Osteocyte (in vitro differentiated cells): ENCODE results near the gene SMARCD2. TPM values are rescaled to one million over a fixed set of nuclear protein-coding genes. Genes with fewer than 3 reads are reported as not detected.

Experiments used
- DNase-seq: peaks from one replicate; pipeline ENCODE4 v3.0.0; 2021; ENCODE audit warnings: mixed read lengths; ENCODE audit not compliant: unreplicated experiment; ENCODE audit errors: extremely low spot score
- H3K27ac Mint-ChIP-seq: one replicate; pipeline ENCODE4 v1.8.0; 2021; ENCODE audit warnings: mild to moderate bottlenecking, mixed read lengths; ENCODE audit not compliant: unreplicated experiment
- H3K27me3 Mint-ChIP-seq: one replicate; pipeline ENCODE4 v1.8.0; 2021; ENCODE audit warnings: mixed read lengths; ENCODE audit not compliant: unreplicated experiment
- H3K36me3 Mint-ChIP-seq: one replicate; pipeline ENCODE4 v1.8.0; 2021; ENCODE audit warnings: mixed read lengths; ENCODE audit not compliant: unreplicated experiment
- H3K4me1 Mint-ChIP-seq: one replicate; pipeline ENCODE4 v1.8.0; 2021; ENCODE audit warnings: mixed read lengths; ENCODE audit not compliant: unreplicated experiment
- H3K4me3 Mint-ChIP-seq: one replicate; pipeline ENCODE4 v1.8.0; 2021; ENCODE audit warnings: mild to moderate bottlenecking, moderate library complexity, mixed read lengths; ENCODE audit not compliant: unreplicated experiment
- H3K9me3 Mint-ChIP-seq: one replicate; pipeline ENCODE4 v1.8.0; 2021; ENCODE audit warnings: mixed read lengths; ENCODE audit not compliant: unreplicated experiment
- total RNA-seq: library from RNA; stranded (reverse); gene quantifications from 2 replicates; pipeline ENCODE4 v1.2.1, GENCODE V29; 2021
- TF ChIP-seq, protein P1 (sequence below): fragments of 200-600 bp; sonication (generic); IDR thresholded peaks from 2 replicates; pipeline ENCODE4 v1.5.0; 2021; ENCODE audit warnings: antibody characterized with exemption, mild to moderate bottlenecking, moderate library complexity

The SMARCD2 gene
- total RNA-seq, 1 donor from 2014 or later = 42.6 TPM

DNA sequence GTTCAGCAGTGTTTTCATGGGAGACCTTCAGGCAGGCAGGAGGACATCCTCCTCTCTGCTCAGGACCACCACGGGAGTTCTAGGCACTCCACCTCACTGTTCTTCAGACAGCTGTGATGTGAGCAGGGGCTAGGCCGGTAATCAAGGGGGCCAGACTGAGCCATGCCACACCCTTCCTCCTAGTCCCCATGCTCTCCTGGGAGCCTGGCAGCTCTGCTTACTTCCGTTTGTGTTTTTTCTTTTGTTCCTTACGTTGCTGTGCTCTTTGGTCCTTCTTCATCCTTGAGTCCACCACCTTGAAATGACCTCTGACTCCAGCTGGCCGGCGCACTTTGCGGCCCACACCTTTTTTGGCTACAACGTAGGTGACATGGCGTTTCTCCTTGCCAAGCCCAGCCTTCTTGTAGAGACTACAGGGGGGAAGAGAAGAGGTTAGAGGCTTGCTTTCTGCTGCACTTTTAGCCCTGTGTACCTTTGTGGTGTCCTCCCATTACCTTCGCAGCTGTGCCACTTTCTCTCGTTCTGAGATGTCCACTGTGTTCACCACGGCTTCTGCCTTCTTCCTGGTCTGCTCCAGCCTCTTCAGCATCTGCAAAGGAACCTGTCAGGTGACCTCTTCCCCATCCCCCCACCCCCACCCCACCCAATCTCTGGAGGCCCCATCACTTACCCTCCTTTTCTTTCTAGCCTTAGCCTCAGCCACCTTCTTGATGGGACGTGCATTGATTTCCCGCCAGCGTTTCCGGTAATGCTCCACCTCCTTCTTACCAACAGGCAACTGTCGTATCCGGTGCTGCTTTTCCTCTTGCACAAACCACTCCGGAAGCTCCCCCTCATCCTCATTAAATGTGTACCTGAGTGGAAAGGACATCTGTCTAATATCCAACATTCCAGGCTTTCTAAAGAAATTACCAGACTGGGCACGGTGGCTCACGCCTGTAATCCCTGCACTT is 22.6 kb downstream of the SMARCD2 start:
- TF ChIP-seq, protein P1, sequence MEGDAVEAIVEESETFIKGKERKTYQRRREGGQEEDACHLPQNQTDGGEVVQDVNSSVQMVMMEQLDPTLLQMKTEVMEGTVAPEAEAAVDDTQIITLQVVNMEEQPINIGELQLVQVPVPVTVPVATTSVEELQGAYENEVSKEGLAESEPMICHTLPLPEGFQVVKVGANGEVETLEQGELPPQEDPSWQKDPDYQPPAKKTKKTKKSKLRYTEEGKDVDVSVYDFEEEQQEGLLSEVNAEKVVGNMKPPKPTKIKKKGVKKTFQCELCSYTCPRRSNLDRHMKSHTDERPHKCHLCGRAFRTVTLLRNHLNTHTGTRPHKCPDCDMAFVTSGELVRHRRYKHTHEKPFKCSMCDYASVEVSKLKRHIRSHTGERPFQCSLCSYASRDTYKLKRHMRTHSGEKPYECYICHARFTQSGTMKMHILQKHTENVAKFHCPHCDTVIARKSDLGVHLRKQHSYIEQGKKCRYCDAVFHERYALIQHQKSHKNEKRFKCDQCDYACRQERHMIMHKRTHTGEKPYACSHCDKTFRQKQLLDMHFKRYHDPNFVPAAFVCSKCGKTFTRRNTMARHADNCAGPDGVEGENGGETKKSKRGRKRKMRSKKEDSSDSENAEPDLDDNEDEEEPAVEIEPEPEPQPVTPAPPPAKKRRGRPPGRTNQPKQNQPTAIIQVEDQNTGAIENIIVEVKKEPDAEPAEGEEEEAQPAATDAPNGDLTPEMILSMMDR = no peak

DNA sequence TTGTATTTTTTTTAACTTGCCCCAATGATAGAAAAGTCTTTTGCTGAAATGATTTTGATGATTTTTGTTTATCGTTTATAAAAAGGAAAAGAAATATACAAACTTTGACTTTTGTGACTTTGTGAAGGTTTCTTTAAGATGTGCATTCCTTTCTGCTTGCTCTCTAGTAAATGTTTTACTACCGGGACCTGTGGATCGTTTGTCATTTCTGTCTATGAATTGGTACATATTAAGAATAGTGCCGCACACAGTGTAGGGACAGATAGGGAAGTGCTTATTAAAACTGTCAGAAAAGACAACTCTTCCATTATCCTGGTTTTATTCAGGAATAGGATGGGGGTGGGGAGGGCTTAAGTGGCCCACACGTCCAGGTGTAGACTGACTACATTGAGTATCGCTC is 23.4 kb downstream of the SMARCD2 start:
- TF ChIP-seq, protein P1 = no peak
- DNase-seq = no peak
- peaks cover 65% of the 10 kb centered on the region for H3K36me3 Mint-ChIP-seq

More for the DNA sequence above, 22.6 kb downstream of the SMARCD2 start:
- Mint-ChIP-seq H3K9me3 (no peaks in the 10 kb centered on the region), H3K4me3 (no peak overlapping the region), H3K36me3 (peaks cover 68% of the 10 kb centered on the region), H3K27ac (peak overlapping the region; percentile 5), H3K27me3 (no peaks in the 10 kb centered on the region), H3K4me1 (no peaks in the 10 kb centered on the region)
- no peak for DNase-seq

DNA sequence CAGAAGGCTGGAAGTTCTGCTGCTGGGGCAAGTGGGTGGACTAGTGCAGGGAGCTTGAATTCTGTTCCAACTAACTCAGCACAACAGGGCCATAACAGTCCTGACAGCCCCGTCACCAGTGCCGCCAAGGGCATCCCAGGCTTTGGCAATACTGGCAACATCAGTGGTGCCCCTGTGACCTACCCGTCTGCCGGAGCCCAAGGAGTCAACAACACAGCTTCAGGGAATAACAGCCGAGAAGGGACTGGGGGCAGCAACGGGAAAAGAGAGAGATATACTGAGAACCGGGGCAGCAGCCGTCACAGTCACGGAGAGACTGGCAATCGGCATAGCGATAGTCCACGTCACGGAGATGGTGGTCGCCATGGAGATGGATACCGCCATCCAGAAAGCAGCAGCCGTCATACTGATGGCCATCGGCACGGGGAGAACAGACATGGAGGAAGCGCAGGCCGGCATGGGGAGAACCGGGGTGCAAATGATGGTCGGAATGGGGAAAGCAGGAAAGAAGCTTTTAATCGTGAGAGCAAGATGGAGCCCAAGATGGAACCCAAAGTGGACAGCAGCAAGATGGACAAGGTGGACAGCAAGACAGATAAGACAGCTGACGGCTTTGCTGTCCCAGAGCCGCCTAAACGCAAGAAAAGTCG is 24.6 kb downstream of the SMARCD2 start:
- H3K36me3 Mint-ChIP-seq = peaks cover 62% of the 10 kb centered on the region
- no peaks in the 10 kb centered on the region for H3K9me3 Mint-ChIP-seq
- no peak for DNase-seq
- TF ChIP-seq, protein P1 = no peak
- H3K4me1 Mint-ChIP-seq = no peaks in the 10 kb centered on the region
- no peak overlapping the region for H3K4me3 Mint-ChIP-seq
- H3K27me3 Mint-ChIP-seq = no peaks in the 10 kb centered on the region
- no peak overlapping the region for H3K27ac Mint-ChIP-seq

More for the DNA sequence above, 23.4 kb downstream of the SMARCD2 start:
- Mint-ChIP-seq H3K27ac (no peak overlapping the region), H3K27me3 (no peaks in the 10 kb centered on the region), H3K4me3 (no peak overlapping the region), H3K9me3 (no peaks in the 10 kb centered on the region), H3K4me1 (no peaks in the 10 kb centered on the region)

DNA sequence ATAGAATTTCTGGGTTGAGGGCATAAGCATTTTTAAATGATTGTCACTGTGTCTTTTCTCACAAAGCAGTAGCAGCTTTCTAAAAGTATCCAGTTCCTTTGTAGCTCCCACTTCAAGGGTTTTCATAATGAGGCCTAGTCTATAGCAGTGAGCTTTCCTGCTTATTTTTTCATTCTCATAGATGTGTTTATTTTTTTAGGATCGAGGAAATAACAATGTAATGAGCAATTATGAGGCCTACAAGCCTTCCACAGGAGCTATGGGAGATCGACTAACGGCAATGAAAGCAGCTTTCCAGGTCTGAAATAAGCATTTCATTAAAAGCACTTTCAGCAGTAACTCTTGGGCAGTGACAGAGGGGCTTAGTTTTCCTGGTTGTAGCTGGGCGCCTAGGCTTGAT is 25.8 kb downstream of the SMARCD2 start:
- Mint-ChIP-seq H3K36me3 (peaks cover 60% of the 10 kb centered on the region), H3K4me3 (no peak overlapping the region), H3K27ac (no peak overlapping the region), H3K9me3 (no peaks in the 10 kb centered on the region), H3K4me1 (no peaks in the 10 kb centered on the region), H3K27me3 (no peaks in the 10 kb centered on the region)
- TF ChIP-seq, protein P1 = no peak
- no peak for DNase-seq

DNA sequence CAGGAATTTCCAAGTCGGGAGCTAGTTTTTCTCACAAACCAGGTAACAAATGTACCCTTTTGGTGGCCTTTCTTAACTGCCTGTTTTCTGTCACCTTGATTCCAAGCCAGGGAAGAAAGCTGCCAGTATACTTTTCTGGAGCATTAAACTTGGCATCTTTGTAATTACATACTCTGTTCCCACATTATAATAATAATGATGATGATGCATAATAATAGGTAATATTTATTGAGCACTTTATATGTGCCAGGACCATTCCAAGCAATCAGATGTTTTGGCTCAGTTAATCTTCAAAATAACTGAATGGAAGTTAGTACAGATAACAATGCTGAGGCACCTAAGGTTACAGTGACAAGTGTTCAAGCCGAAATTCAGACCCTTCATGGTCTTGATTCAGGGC is 26.4 kb downstream of the SMARCD2 start:
- no peak overlapping the region for H3K27ac Mint-ChIP-seq
- H3K9me3 Mint-ChIP-seq = no peaks in the 10 kb centered on the region
- no peaks in the 10 kb centered on the region for H3K4me1 Mint-ChIP-seq
- TF ChIP-seq, protein P1 = no peak
- peaks cover 61% of the 10 kb centered on the region for H3K36me3 Mint-ChIP-seq
- H3K27me3 Mint-ChIP-seq = no peaks in the 10 kb centered on the region
- no peak for DNase-seq
- no peak overlapping the region for H3K4me3 Mint-ChIP-seq
